ENCODE measurements around the gene KIF1B.

GRCh38 chr1:10263450-10264082 is 53.2 kb downstream of the KIF1B start:
- TF ChIP-seq JUN (CRISPR knock-in tag; IDR thresholded peaks at IDR 0.05) (no peak), CREM (CRISPR knock-in tag; IDR thresholded peaks at IDR 0.05) (no peak), CTCF (IDR thresholded peaks at IDR 0.05) (no peak), E2F5 (CRISPR knock-in tag; IDR thresholded peaks at IDR 0.05) (no peak), TCF7 (CRISPR knock-in tag; IDR thresholded peaks at IDR 0.05; ENCODE audit: low read depth) (no peak), RORB (CRISPR knock-in tag; IDR thresholded peaks at IDR 0.05) (no peak), IRF1 (CRISPR knock-in tag; IDR thresholded peaks at IDR 0.05) (no peak), ZNF232 (CRISPR knock-in tag; IDR thresholded peaks at IDR 0.05) (no peak), AFF4 (CRISPR knock-in tag; IDR thresholded peaks at IDR 0.05; ENCODE audit: borderline replicate concordance) (no peak), CREB1 (CRISPR knock-in tag; IDR thresholded peaks at IDR 0.05) (no peak)
